GM19023 (cell line): ENCODE measurements around the gene MT1G.
A peak's percentile ranks its signal among the peaks of the same experiment; 100 is the strongest.
"Not testable (repeated sequence)": the region's sequence is repeated elsewhere in the genome, so short reads cannot be mapped to it uniquely, and the experiment has no call there.

Source experiments
- ATAC-seq: cut with Tn5 transposase; IDR thresholded peaks from one replicate; pipeline ENCODE4 v1.9.1; 2021; ENCODE audit warnings: mild to moderate bottlenecking, moderate library complexity; ENCODE audit not compliant: unreplicated experiment

MT1G gene

DNA sequence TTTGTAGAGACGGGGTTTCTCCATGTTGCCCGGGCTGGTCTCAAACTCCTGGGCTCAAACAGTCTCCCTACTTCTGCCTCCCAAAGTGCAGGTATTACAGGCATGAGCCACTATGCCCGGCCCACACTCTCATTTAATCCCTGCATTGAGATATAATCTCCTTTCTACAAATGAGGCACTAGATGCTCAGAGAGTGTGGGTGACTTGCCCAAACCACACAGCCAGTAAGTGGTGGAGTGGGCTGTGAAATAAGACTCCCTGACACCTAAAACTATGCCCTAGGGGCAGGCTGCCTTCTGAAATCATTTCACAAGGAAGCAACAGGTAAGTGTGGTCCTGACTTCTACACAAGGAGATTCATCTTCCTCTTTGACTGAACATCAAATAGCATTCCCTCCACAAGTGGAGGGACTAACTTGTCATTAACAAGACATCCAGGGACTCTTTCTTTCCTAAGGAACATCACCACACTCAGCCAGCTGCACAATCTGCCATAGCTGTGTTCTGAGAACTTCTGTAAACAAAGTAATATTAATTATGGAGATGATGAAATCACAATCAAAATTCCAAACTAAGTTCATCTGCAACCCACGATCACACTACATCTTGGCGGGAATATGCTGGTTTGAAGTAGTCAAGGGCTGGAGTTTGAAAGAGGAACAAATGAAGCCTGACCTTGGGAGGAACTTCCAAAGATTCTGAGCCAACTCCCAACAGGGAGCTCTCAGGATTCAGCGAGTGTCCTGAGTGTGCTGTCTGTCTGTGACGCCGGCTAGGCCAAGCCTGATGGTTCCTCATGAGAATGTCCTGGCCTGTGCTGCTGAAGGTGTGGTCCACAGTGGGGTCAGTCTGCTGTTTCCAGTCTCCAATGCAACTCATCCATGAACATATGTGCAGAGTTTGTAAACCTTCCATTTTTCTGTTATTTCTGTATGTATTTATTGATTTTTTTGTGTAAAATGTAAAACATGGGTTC, 2.3 kb downstream of the MT1G start:
- ATAC-seq, result not testable (repeated sequence)

GRCh38 chr16:56664506-56664905, 3.4 kb downstream of the MT1G start:
- no peak for ATAC-seq

DNA sequence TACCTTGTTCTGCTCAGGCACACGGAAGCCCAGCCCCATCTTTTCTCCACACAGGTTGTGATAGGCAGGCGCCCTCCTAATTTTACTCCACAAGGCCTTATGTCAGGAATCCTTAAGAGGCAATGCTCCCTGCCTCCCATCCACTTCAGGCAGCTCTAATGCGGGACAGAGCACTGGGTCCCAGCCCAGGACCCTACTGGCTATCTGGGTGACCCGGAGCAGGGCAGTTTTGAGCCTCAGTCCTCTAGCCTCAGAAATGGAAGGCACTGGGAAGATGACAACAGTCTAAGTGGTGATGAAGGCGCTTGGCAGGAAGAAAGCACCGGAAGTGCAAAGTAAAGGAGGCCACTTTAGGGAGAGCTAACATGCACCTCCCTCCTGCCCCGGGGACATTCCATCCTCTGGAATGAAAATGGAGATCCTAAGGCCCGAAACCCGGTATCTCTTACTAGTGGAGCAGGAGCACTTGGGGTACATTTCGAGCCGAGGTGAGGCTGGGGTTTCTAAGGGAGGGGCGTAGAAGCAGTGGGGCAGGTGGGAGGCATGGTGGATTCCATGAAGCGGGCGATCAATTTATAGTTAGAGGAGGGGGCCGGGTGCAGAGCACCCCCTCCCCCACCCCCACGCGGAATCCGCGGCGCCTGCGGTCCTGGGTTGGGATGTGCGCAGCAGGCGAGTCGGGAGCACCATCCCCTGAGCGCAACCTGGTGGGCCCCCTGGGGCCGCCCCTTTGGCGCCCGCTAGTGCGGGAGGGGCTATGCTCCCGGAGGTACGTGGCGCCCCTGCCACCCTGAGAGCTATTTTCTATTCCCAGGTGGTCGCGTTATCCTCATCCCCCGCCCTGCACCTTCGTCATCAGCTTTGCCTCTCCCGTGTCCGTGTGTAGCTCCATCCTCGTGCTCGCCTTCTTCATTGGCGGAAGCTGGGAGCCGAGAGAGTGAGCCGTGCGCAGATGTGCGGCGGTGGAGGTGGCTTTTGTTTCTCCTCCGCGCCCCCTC, 5.2 kb downstream of the MT1G start:
- ATAC-seq, result no peak

- no peak for ATAC-seq
These were observed 9.5 kb downstream of the MT1G start for GRCh38 chr16:56658327-56658875.

- no peak for ATAC-seq
These were observed 10.1 kb downstream of the MT1G start, which contains the start of gene MT1F for GRCh38 chr16:56657555-56658326. MT1F (plus strand) TSS chr16:56657959; CDS start chr16:56658059, 100 bp downstream.

- ATAC-seq, result no peak
These were observed 14.6 kb downstream of the MT1G start for GRCh38 chr16:56653218-56653617.

DNA sequence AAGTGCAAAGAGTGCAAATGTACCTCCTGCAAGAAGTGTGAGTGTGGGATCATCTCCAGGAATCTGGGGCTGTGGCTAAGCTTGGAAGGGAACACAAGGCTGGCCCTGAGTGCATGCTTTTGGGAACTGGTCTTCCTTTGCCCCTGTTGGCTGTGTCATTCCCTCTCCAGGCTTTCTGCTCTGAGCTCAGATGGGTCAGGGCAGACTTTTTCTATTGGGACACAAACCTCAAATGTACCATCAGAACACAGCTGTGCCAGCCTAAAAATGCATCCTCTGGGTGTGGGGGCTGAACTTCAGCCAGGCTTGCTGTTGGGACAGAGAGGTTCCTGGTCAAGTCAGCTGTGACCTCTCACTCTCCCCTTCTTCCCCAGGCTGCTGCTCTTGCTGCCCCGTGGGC, 15.3 kb downstream of the MT1G start:
- no peak for ATAC-seq

GRCh38 chr16:56651586-56651985, 16.3 kb downstream of the MT1G start, which contains the start of gene MT1B:
MT1B (plus strand) TSS chr16:56651886; CDS start chr16:56651954, 68 bp downstream.
- ATAC-seq, result no peak

- ATAC-seq, result no peak
These were observed 18.0 kb downstream of the MT1G start for GRCh38 chr16:56649820-56650219.

GRCh38 chr16:56649271-56649670, 18.6 kb downstream of the MT1G start:
- ATAC-seq, result no peak

- ATAC-seq, result no peak
These were observed 20.0 kb downstream of the MT1G start for GRCh38 chr16:56647641-56648431.

DNA sequence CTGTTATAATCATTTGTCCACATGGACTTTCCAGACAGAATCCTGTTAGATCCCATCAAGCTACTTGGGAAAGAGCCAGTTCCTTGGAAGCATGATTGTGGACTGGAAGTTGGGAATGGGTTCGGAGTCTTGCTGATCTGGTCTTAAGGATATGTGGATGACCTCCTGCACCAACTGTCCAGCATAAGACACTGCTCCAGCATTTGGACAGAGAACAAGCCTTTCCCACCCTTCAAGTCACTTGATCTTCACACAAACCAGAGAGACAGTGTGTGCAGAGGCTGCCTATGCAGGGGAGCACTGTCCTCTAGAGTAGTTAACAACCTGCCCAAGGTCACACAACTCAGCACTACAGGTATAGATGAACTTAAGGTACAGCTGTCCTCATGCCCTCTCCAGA, 22.0 kb downstream of the MT1G start:
- no peak for ATAC-seq

- no peak for ATAC-seq
These were observed 22.6 kb downstream of the MT1G start for GRCh38 chr16:56645311-56645710.

GRCh38 chr16:56643833-56644232, 24.0 kb downstream of the MT1G start:
- ATAC-seq, result no peak

- peak; percentile 64 for ATAC-seq
These were observed 24.6 kb downstream of the MT1G start for GRCh38 chr16:56643080-56643778.

DNA sequence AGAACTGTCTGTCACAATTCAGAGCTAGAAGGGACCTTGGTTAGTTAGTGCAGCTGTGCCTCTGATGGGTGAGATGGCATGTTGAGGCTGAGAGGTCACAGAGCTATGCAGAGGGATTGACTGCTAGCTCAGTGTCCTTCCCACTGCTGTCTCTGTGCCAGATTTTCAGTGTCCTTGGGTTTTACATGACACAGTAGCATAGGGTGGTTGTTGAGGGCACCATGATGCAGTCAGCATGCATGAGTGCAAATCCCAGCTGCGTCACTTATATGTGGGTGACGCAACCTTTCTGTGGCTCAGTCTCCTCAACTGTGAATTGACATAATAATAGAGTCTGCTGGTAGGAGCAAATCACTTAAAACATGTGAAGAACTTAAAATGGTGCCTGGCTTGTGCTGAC, 26.7 kb downstream of the MT1G start:
- no peak for ATAC-seq

- ATAC-seq, result no peak
These were observed 27.8 kb downstream of the MT1G start for GRCh38 chr16:56640076-56640475.

- ATAC-seq, result no peak
These were observed 28.8 kb downstream of the MT1G start for GRCh38 chr16:56639045-56639444.
